GM18519 (cell line): Measurements from ENCODE around the gene MYH4.

Source experiments
- ATAC-seq: cut with Tn5 transposase; IDR thresholded peaks from one replicate; pipeline ENCODE4 v1.9.1; 2021; ENCODE audit warnings: mild to moderate bottlenecking, moderate library complexity; ENCODE audit not compliant: unreplicated experiment, low FRiP score

The MYH4 gene

DNA sequence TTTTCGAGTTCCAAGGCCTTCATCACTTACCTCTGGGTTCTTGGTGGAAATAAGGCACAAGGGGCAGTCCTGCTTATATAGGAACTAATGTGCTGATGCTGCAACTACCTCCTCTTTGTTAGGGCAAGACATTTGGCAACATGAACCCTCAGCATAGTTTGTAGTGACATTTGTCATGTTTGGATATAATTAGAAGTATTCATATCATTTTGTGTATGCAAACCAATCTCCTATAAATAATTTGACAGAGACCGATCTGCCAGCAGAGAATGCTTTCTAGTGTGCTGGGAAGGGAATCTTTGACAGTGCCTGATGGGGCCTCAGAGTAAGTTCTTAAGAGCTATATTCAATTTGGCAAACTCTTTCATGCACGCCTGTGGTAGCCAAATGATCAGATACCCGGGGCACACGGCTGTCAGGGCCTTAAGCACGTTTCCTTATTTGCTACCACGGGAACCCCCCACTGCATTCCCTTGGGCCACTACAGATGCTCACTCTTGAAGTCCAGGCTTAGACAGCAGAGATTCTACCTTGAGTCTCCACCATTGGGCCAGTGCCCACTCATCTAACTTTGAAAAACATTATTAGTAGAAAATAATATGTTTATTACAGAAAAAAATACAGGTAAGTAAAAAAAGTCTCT lies 47.3 kb downstream of the MYH4 start, which contains the start of gene MYH8:
Gene MYH8 (minus strand): TSS at position 51 of the 643 bp plus-strand sequence. CDS start 1,723 bp downstream, outside the sequence.
- ATAC-seq: no peak

DNA sequence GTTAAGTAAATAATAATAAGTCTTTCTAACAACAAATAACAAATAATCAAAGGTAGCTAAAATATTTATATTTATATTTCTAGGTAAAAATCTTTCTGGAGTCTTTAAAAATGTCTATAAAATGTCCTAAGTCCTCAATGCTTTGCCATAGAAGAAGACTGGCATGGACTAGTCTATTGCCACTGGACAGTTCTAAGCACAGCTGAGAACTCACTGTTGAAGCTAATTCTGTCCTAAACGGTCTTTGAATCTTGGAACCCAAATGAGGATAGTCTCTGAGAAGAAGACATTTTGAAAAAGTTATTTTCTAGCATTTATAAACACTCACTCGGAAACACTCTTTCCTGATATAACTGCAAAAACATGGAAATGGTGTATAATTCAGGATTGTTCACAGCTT lies 48.1 kb downstream of the MYH4 start:
- ATAC-seq: no peak

DNA sequence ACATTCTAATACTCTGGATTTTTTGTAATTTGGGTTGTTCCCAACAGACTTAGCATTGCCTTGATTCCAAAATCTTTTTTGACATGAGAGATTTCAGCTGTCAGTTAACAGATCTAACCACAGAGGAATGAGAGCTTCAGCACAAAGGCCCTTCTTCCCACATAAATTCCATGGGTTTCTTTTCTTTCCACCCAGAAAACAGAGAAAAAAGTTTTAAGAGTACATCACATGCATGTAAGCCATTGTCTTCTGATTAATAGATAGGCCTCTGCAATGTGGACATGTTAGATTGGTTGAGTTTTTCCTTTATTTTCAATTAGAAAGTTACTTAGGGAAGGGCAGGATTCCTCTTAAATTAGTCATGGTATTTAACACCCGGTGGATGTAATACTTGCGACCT lies 48.5 kb downstream of the MYH4 start:
- ATAC-seq: no peak

DNA sequence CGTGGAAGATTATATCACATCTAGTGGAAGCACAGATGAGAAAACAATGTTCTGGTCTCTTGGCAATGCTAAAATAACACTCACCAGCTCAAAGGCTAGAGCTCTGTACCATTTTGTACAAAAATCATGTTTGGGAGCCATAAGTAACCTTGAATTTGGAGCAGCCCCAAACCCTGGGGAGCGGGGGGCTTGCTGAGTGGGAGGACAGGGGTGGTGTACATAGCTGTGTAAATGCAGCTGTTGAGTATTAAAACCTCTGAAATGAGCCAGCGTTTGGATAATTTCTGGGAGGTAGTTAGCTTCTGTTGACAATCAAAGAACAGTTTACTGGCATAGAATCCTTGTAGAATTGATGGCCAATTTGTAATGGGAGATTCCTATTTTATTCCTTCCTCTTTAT lies 51.9 kb downstream of the MYH4 start:
- ATAC-seq: no peak

DNA sequence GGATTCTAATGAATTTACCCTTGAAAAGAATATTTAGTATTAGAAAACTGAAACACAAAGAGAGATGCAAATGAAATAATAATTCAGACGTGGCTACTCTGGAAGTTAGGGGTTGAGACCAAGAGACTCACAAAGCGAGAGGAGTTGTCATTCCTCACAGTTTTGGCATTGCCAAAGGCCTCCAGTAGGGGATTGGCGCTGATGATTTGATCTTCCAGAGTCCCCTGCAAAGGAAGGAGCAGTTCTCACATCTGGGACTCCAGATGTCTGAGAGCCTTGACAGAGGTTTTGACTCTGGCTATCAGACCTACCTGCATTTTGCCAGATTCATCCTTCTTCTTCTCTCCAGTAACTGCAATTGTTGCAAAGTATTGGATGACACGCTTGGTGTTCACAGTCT lies 54.2 kb downstream of the MYH4 start:
- no peak for ATAC-seq

DNA sequence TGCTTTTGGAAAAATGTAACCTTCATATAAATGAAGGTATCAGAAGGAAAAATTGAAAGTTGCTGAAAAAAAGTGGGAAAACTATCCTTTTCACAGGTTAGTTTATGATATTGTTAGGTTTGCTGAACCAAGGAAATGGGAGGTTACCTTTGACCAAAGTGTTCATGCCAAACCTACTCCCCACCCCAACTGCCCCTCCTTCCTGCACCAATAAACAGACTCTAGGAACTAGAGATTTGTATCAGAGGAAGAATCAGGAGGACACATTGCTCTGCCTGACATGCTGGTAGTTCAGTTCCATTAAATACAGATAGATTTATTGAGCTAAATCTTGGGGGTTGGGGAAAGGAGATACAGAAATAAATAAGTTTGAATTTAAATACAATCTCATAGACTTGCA lies 65.8 kb downstream of the MYH4 start:
- ATAC-seq: no peak

DNA sequence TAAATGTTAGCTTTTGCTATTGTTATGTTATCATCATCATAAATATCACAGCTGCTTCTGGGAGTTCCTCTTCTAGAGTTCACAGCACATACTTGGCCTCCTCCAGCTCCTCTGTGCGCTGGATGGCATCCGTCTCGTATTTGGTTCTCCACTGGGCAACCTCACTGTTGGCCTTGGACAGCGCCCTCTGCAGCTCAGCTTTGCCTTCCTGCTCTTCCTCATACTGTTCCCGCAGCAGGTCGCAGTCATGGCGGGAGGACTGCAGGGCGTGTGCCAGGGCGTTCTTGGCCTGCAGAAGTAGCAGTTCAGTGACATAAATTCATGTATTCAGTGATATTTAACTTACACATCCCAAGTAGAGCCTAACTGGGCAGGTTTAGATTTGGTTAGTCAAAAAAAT lies 71.0 kb downstream of the MYH4 start:
- no peak for ATAC-seq

DNA sequence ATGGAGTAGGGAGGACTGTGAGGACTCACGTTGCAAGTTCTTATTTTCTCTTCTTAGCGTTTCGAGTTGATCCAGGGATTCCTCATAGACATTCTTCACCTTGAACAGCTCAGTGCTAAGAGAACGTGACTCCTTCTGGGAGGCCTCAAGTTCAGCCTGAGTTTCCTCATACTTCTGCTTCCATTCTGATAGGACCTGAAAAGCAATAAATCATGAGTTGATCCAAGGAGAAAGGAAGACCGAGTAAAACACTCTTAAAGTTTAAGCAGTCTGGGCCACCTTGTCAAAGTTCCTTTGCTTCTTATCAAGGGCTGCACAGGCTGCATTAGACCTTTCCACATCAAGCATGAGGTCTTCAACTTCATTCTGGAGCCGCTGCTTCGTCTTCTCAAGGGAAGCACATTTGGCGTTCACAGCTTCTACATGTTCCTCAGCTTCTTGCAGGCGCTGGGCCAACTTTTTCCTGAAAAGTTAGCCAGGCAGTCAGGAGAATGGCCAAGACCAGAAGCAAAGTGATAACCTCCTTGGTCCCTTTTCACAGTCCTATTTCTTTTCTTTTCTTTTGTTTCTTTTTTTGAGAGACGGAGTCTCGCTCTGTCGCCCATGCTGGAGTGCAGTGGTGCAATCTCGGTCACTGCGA lies 72.7 kb downstream of the MYH4 start:
- ATAC-seq: no peak

DNA sequence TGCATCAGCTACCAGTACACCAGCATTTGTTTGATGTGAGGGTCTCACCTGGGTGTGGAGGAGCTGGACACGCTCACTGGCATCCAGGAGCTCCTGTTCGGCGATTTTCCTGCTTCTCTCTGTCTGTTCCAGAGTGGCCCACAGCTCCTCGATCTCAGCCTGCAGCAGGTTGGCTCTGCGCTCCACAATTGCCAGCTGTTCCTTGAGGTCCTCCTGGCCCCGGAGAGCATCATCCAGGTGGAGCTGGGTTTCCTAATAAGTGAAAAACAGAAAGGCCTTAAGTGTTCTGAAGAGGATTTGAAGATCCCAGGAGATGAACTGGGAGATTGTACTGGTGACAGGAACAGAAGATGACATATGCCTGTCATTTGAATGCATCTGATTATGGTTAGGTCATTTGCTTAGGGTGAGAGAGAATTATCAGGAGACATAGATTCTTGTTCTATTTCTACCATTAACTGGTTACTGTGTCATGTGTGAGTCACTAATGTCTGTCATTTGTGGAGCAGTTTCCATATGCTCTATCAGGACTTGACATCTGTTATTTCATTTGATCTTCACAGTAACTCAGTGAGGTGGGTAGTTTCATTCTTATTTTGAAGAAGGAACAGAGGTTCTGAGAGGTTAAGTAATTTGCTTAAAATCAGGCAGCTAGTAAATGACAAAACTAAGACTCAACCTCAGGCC lies 75.0 kb downstream of the MYH4 start:
- ATAC-seq: no peak
